ENCODE results near the gene ATF6B.
A peak's percentile ranks its signal among the peaks of the same experiment; 100 is the strongest.
"Not testable (repeated sequence)": the region's sequence is repeated elsewhere in the genome, so short reads cannot be mapped to it uniquely, and the experiment has no call there.

ATF6B gene

GRCh38 chr6:32153564-32154513, 25.8 kb upstream of the ATF6B start, which contains the start of gene PPT2:
Gene PPT2 (plus strand): TSS chr6:32154141. CDS start chr6:32154595, 454 bp downstream.
- peak; percentile 72 for DNase-seq

GRCh38 chr6:32152769-32153563, 24.9 kb upstream of the ATF6B start:
- peak; percentile 48 for DNase-seq

GRCh38 chr6:32151863-32152768, 24.1 kb upstream of the ATF6B start, which contains the start of gene PRRT1:
Gene PRRT1 (minus strand): TSS chr6:32151939. CDS start chr6:32151827, 112 bp downstream.
- DNase-seq: no peak

GRCh38 chr6:32151181-32151862, 23.3 kb upstream of the ATF6B start:
- DNase-seq: no peak

- DNase-seq: no peak
Measured at GRCh38 chr6:32149932-32150870, 22.2 kb upstream of the ATF6B start.

GRCh38 chr6:32149092-32149755, 21.2 kb upstream of the ATF6B start:
- no peak for DNase-seq

GRCh38 chr6:32148289-32149091, 20.4 kb upstream of the ATF6B start:
- DNase-seq: no peak

- DNase-seq: no peak
Measured at GRCh38 chr6:32147401-32148132, 19.5 kb upstream of the ATF6B start.

- DNase-seq: no peak
Measured at GRCh38 chr6:32146687-32147086, 18.6 kb upstream of the ATF6B start.

- no peak for DNase-seq
Measured at GRCh38 chr6:32146287-32146686, 18.2 kb upstream of the ATF6B start.

GRCh38 chr6:32144238-32144637, 16.2 kb upstream of the ATF6B start:
- DNase-seq: not testable (repeated sequence)

GRCh38 chr6:32140420-32141046, 12.5 kb upstream of the ATF6B start:
- no peak for DNase-seq

- DNase-seq: no peak
Measured at GRCh38 chr6:32139590-32139989, 11.5 kb upstream of the ATF6B start.

GRCh38 chr6:32137454-32137853, 9.4 kb upstream of the ATF6B start:
- DNase-seq: no peak

- DNase-seq: peak; percentile 4
Measured at GRCh38 chr6:32133786-32134185, 5.7 kb upstream of the ATF6B start.

GRCh38 chr6:32132110-32132509, 4.1 kb upstream of the ATF6B start:
- DNase-seq: no peak

- no peak for DNase-seq
Measured at GRCh38 chr6:32131439-32131948, 3.4 kb upstream of the ATF6B start.

Measured in amniotic stem cell (primary cell).